ENCODE data around the gene RPS6KA2. TPM values are rescaled to one million over a fixed set of nuclear protein-coding genes. Genes with fewer than 3 reads are reported as not detected.
A peak's percentile ranks its signal among the peaks of the same experiment; 100 is the strongest.
"Not testable (repeated sequence)": the region's sequence is repeated elsewhere in the genome, so short reads cannot be mapped to it uniquely, and the experiment has no call there.

The RPS6KA2 gene
- total RNA-seq, 2 experiments from 2014 or later, result 1.6 to 1.9 TPM

GRCh38 chr6:166543603-166544295 lies 83.3 kb downstream of the RPS6KA2 start:
- no peak for DNase-seq
- H3K9me3 Mint-ChIP-seq (ENCODE audit: insufficient read depth), result no peaks in the 10 kb centered on the region
- ChIA-PET POLR2A (no interaction called here), CTCF (interaction anchor here (1.4 kb wide), 1 partner anchor 17 kb away, joined by 4 read pairs; no protein-coding TSS in a partner anchor)
- peaks cover 2% of the 10 kb centered on the region for H3K27me3 Mint-ChIP-seq (ENCODE audit: low read depth)
- H3K27ac Mint-ChIP-seq, result no peak overlapping the region
- peaks cover 27% of the 10 kb centered on the region for H3K4me1 Mint-ChIP-seq (ENCODE audit: low read depth)
- no peak overlapping the region for H3K4me3 Mint-ChIP-seq
- no peak for ATAC-seq
- no peaks in the 10 kb centered on the region for H3K36me3 Mint-ChIP-seq (ENCODE audit: low read depth)

DNA sequence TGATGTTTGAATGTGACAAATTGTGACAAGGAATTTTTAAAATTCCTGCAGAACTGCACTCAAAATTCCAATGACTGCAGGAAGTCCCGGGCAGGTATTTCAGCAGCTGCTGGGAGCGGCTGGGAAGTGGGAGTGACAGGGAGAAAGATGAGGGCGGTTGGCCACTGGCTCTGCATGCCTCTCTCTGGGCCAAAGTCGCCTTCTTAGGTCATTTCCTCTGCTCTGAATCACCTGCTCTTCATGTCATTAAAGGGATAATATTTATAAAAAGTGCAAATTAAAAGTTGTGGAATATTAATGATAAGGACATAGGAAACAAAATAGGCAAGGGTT lies 84.5 kb downstream of the RPS6KA2 start:
- ATAC-seq (no peak), DNase-seq (no peak)
- H3K27ac Mint-ChIP-seq, result no peak overlapping the region
- no peaks in the 10 kb centered on the region for H3K27me3 Mint-ChIP-seq (ENCODE audit: low read depth)
- no peaks in the 10 kb centered on the region for H3K9me3 Mint-ChIP-seq (ENCODE audit: insufficient read depth)
- H3K4me3 Mint-ChIP-seq, result no peak overlapping the region
- CTCF ChIA-PET, result no interaction called here
- no peaks in the 10 kb centered on the region for H3K36me3 Mint-ChIP-seq (ENCODE audit: low read depth)
- POLR2A ChIA-PET, result no interaction called here
- H3K4me1 Mint-ChIP-seq (ENCODE audit: low read depth), result peaks cover 30% of the 10 kb centered on the region

GRCh38 chr6:166541876-166542579 lies 85.0 kb downstream of the RPS6KA2 start:
- ChIA-PET POLR2A (no interaction called here), CTCF (no interaction called here)
- no peaks in the 10 kb centered on the region for H3K9me3 Mint-ChIP-seq (ENCODE audit: insufficient read depth)
- peak overlapping the region; percentile 65 for H3K27ac Mint-ChIP-seq
- ATAC-seq (peak; percentile 35), DNase-seq (no peak)
- H3K36me3 Mint-ChIP-seq (ENCODE audit: low read depth), result no peaks in the 10 kb centered on the region
- H3K4me3 Mint-ChIP-seq, result peak overlapping the region; percentile 42
- peaks cover 30% of the 10 kb centered on the region for H3K4me1 Mint-ChIP-seq (ENCODE audit: low read depth)
- H3K27me3 Mint-ChIP-seq (ENCODE audit: low read depth), result no peaks in the 10 kb centered on the region

- peak overlapping the region; percentile 42 for H3K4me3 Mint-ChIP-seq
- peaks cover 30% of the 10 kb centered on the region for H3K4me1 Mint-ChIP-seq (ENCODE audit: low read depth)
- CTCF ChIA-PET, result no interaction called here
- peak overlapping the region; percentile 65 for H3K27ac Mint-ChIP-seq
- DNase-seq, result no peak
- POLR2A ChIA-PET, result no interaction called here
- H3K36me3 Mint-ChIP-seq (ENCODE audit: low read depth), result no peaks in the 10 kb centered on the region
- no peaks in the 10 kb centered on the region for H3K27me3 Mint-ChIP-seq (ENCODE audit: low read depth)
- no peaks in the 10 kb centered on the region for H3K9me3 Mint-ChIP-seq (ENCODE audit: insufficient read depth)
- ATAC-seq, result no peak
Measured at GRCh38 chr6:166541366-166541765, 85.7 kb downstream of the RPS6KA2 start.

DNA sequence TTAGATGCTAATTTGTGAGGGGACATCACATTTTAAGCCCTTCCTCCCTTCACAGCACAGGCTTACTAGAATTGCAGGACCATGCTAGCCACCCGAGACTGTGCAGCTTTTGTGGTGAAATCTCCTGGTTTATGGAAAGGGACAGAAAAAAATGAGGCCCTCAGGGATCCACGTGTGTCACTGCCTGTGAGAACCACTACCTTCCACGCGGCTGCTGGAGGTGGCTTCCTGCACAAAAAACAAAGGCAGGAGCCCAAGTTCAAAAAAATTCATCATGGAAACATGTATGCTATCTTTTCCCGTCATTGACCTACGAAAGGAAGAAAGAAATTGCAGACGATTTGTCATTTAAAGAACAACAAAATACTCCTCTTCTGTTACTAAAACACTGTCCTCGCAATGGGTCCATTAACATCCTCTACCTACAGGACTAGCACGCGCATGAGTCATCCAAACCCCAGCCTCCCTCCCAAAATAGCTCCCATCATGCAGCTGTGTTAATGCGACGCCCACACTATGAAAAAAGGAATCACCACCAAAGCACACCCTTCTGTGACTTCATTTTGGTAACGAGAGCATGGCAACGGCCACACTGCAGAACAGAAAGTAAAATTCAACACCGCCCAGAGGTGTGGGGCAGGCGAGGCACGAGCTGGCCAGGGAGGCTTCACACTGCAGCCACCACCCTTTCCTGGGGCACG lies 86.3 kb downstream of the RPS6KA2 start:
- no peaks in the 10 kb centered on the region for H3K9me3 Mint-ChIP-seq (ENCODE audit: insufficient read depth)
- no peaks in the 10 kb centered on the region for H3K36me3 Mint-ChIP-seq (ENCODE audit: low read depth)
- peaks cover 30% of the 10 kb centered on the region for H3K4me1 Mint-ChIP-seq (ENCODE audit: low read depth)
- H3K27me3 Mint-ChIP-seq (ENCODE audit: low read depth), result no peaks in the 10 kb centered on the region
- ChIA-PET CTCF (no interaction called here), POLR2A (no interaction called here)
- H3K4me3 Mint-ChIP-seq, result peak overlapping the region; percentile 42
- H3K27ac Mint-ChIP-seq, result peak overlapping the region; percentile 60
- peak; percentile 54 for DNase-seq
- ATAC-seq, result peak; percentile 79

DNA sequence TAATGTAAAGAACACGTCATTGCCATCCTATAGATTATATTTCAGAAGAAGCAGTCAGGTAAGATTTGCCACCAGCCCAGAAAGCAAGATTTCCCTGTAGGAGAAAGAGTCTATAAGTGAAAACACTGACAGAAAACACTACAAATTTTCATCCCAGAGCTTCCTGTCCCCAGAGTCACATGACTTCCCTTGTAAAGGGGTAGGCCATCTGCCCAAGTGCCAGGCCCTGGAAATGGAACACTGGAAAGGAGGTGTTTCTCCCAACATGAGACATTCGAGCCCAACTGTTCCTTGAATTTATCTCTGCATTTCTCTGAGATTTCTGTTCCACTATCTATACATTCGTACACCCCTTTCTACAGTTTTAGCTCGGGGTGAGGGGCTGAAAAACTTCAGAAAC lies 87.5 kb downstream of the RPS6KA2 start:
- H3K27ac Mint-ChIP-seq, result no peak overlapping the region
- H3K4me1 Mint-ChIP-seq (ENCODE audit: low read depth), result peaks cover 30% of the 10 kb centered on the region
- no peaks in the 10 kb centered on the region for H3K9me3 Mint-ChIP-seq (ENCODE audit: insufficient read depth)
- no peaks in the 10 kb centered on the region for H3K36me3 Mint-ChIP-seq (ENCODE audit: low read depth)
- H3K4me3 Mint-ChIP-seq, result no peak overlapping the region
- no peaks in the 10 kb centered on the region for H3K27me3 Mint-ChIP-seq (ENCODE audit: low read depth)
- ATAC-seq, result no peak
- ChIA-PET CTCF (no interaction called here), POLR2A (no interaction called here)
- DNase-seq, result no peak

- H3K36me3 Mint-ChIP-seq (ENCODE audit: low read depth); CTCF ChIA-PET; DNase-seq; H3K27ac Mint-ChIP-seq; ATAC-seq; H3K4me3 Mint-ChIP-seq; H3K27me3 Mint-ChIP-seq (ENCODE audit: low read depth); POLR2A ChIA-PET; H3K9me3 Mint-ChIP-seq (ENCODE audit: insufficient read depth): not testable (repeated sequence)
- H3K4me1 Mint-ChIP-seq (ENCODE audit: low read depth), result peaks cover 30% of the 10 kb centered on the region
Measured at GRCh38 chr6:166539011-166539385, 88.1 kb downstream of the RPS6KA2 start.

DNA sequence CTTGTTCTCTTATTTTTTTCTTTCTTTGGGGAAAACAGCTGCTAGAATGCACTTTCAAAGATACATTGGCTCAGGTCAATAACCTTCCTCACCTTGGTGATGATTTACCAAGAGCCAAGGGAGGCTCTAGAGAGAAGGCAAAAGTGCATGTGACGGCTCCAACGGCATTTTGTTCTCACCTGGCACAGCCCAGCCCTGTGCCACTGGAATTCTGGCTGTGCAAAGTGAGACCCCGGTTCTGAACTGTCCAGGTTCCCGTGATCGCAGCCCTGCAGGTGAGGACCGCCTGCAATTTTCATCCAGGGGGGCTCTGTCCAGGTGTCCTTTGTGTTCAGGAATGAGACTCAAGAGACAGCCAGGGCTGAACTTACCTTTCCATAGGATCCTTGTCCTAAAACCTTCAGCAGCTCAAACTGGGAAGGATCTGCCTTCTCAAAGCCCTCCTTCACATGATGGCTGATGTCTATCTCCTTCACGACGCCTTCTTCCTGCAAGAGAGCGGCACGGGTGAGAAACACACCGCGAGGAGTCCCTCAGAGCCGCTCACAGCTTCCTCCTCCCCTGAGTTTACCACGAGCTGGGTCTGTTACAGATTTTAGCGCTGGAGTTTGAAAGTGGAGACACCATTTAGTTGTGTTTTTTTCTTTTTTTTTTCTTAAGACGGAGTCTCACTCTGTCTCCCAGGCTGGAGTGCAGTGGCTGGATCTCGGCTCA lies 88.6 kb downstream of the RPS6KA2 start:
- Mint-ChIP-seq H3K9me3 (ENCODE audit: insufficient read depth) (no peaks in the 10 kb centered on the region), H3K4me1 (ENCODE audit: low read depth) (peaks cover 30% of the 10 kb centered on the region), H3K27me3 (ENCODE audit: low read depth) (no peaks in the 10 kb centered on the region), H3K36me3 (ENCODE audit: low read depth) (no peaks in the 10 kb centered on the region), H3K27ac (no peak overlapping the region), H3K4me3 (no peak overlapping the region)
- ChIA-PET POLR2A (no interaction called here), CTCF (no interaction called here)
- DNase-seq (no peak), ATAC-seq (no peak)

DNA sequence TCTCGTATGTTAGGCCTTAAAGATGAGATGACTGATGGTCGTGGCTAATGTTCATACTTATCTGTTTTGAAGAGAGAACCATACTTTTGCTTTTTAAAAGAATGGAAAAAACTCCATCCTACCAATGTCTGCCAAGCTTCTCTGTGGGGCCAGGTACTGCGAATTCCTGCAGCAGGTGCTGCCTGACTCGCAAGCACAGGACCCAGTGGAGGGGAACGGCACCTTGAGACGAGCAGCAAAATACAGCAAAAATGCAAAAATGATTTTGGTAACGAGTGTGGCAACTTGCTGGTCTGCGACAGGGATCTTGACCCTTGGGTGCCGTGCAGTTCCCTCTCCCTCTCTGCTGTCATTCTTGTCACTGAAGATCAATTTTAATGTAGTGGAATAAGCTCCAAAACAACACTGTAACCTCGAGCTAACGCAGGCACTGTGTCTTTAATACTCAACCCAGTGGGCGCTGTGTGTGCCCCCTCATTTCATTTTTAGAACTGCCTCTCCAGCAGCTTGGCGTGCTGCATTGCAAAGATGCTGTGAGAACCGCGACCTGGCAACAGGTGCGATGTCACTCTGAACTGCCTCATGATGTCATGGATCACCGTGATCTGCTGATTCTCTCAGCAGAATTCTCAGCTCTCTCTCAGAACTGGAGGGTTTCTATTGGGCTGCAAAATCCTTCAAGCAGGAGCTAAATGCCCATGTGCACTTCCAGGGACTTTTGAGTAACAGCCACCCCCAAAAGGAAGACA lies 92.2 kb downstream of the RPS6KA2 start:
- POLR2A ChIA-PET, result no interaction called here
- CTCF ChIA-PET, result no interaction called here

DNA sequence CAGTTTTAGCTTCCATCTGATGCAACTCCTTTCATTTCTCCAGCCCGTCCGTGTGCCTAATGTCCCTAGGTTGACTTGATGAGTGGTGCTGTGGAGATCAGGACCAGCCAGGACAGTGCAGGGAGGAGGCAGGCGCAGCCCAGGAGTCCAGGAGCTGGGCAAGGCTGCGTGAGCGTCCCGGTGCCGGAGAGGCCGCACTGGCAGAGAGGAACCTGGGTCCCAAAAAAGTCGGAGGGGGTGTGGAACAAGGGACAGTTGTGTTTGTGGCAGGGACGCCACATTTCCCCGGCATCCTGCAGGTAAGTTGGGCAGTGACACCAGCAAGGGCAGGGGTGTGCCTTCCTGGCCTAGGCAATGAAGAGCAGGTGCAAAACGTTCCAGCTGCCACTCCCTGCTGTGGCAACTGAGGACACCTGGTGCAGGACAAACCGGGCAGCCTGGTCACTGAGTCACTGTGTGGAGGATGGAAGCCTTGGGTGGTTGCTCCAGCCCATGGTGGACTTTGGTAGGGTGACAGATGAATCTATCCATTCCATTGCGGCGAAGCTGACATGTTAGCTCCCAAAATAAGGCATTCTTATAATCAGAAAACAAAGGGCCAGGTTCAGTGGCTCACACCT lies 93.7 kb downstream of the RPS6KA2 start:
- Mint-ChIP-seq H3K27me3 (ENCODE audit: low read depth) (no peaks in the 10 kb centered on the region), H3K4me1 (ENCODE audit: low read depth) (no peaks in the 10 kb centered on the region), H3K27ac (no peak overlapping the region), H3K36me3 (ENCODE audit: low read depth) (no peaks in the 10 kb centered on the region), H3K9me3 (ENCODE audit: insufficient read depth) (no peaks in the 10 kb centered on the region), H3K4me3 (no peak overlapping the region)
- POLR2A ChIA-PET, result no interaction called here
- DNase-seq, result no peak
- CTCF ChIA-PET, result no interaction called here
- ATAC-seq, result no peak

More for the DNA sequence above, 92.2 kb downstream of the RPS6KA2 start:
- Mint-ChIP-seq H3K9me3 (ENCODE audit: insufficient read depth) (no peaks in the 10 kb centered on the region), H3K4me3 (no peak overlapping the region), H3K4me1 (ENCODE audit: low read depth) (peaks cover 11% of the 10 kb centered on the region), H3K27ac (no peak overlapping the region), H3K36me3 (ENCODE audit: low read depth) (no peaks in the 10 kb centered on the region), H3K27me3 (ENCODE audit: low read depth) (no peaks in the 10 kb centered on the region)
- no peak for DNase-seq
- ATAC-seq, result no peak

DNA sequence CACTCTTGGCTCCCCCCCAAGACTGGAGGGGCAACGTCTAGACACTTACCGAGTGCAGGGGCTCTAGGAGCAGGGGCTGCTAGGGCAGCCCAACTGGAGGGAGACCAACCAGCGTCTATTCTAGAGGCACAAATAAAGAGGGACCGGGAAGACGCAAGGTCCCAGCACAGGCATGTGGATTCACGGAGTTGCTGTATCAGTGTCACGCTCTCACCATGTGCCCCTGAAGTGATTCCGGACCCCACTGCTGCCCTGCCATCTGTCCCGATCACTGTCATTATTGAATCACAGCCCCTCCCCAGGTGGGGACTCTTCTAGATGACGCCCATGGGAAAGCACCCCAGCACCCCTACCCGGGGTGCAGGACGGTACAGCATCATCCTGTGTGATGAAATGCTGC lies 94.7 kb downstream of the RPS6KA2 start:
- no peaks in the 10 kb centered on the region for H3K4me1 Mint-ChIP-seq (ENCODE audit: low read depth)
- ChIA-PET POLR2A (no interaction called here), CTCF (no interaction called here)
- no peak overlapping the region for H3K27ac Mint-ChIP-seq
- H3K4me3 Mint-ChIP-seq, result no peak overlapping the region
- ATAC-seq (no peak), DNase-seq (no peak)
- H3K27me3 Mint-ChIP-seq (ENCODE audit: low read depth), result peaks cover 4% of the 10 kb centered on the region
- H3K9me3 Mint-ChIP-seq (ENCODE audit: insufficient read depth), result no peaks in the 10 kb centered on the region
- H3K36me3 Mint-ChIP-seq (ENCODE audit: low read depth), result no peaks in the 10 kb centered on the region

All from activated CD8-positive, alpha-beta T cell treated with anti-CD3 and anti-CD28 coated beads, Interleukin-2, amount 10 ng/mL, durations not matched to agents 7 days and 5 days (primary cell).